BLaER1 treated with 17β-estradiol and CSF1 and Interleukin-3, amounts not matched to agents 10 nM and 100 nM (cell line): ENCODE data around the gene RAMP1.

Source experiments
- H3K27ac ChIP-seq, 11 experiments: shearing (Covaris generic); formaldehyde crosslinking; 2 replicates each; pipeline ENCODE4 v1.8.1; 2022
- H3K27me3 ChIP-seq, 11 experiments: shearing (Covaris generic); formaldehyde crosslinking; 2 replicates each; pipeline ENCODE4 v1.8.1; 2022
- H3K36me3 ChIP-seq, 11 experiments: shearing (Covaris generic); formaldehyde crosslinking; 2 replicates each; pipeline ENCODE4 v1.8.1; 2022
- H3K4me1 ChIP-seq, 10 experiments: shearing (Covaris generic); formaldehyde crosslinking; 2 replicates each; pipeline ENCODE4 v1.8.1; 2022
- H3K4me2 ChIP-seq, 11 experiments: shearing (Covaris generic); formaldehyde crosslinking; 2 replicates each; pipeline ENCODE4 v1.8.1; 2022
- H3K4me3 ChIP-seq, 10 experiments: shearing (Covaris generic); formaldehyde crosslinking; 2 replicates each; pipeline ENCODE4 v1.8.1; 2022
- H3K9ac ChIP-seq, 11 experiments: shearing (Covaris generic); formaldehyde crosslinking; 2 replicates each; pipeline ENCODE4 v1.8.1; 2022
- H3K9me3 ChIP-seq, 11 experiments: shearing (Covaris generic); formaldehyde crosslinking; replicated peaks in 1 of 11; 2 replicates each; pipeline ENCODE4 v1.8.1; 2022
- H4K20me1 ChIP-seq, 11 experiments: shearing (Covaris generic); formaldehyde crosslinking; 2 replicates each; pipeline ENCODE4 v1.8.1; 2022
- Cebpa-rat ChIP-seq, 11 experiments: shearing (Covaris generic); IDR thresholded peaks; 2 replicates each; pipeline ENCODE4 v1.8.1; 2022

Gene RAMP1

GRCh38 chr2:237904831-237905599 lies 45.6 kb downstream of the RAMP1 start:
- Histone ChIP-seq H3K4me1 (peaks cover 27 to 58% (median 48%) of the 10 kb centered on the region in 10 experiments), H3K9me3 (peaks cover 14 to 37% (median 22%) of the 10 kb centered on the region in 11 experiments), H4K20me1 (no peaks in the 10 kb centered on the region), H3K4me2 (peak overlapping the region; percentile 57 to 92 (median 74)), H3K27me3 (no peaks in the 10 kb centered on the region), H3K27ac (peak overlapping the region in 10 of 11 experiments; percentile 39 to 73 (median 58); a peak in 20 of 22 replicates), H3K9ac (peak overlapping the region; percentile 6 to 57 (median 19); a peak in 16 of 22 replicates), H3K4me3 (peak overlapping the region in 5 of 10 experiments; percentile 3 to 36 (median 13); a peak in 6 of 20 replicates), H3K36me3 (no peaks in the 10 kb centered on the region)
- no peak for TF ChIP-seq Cebpa-rat (IDR thresholded peaks at IDR 0.05)

- H3K4me2 ChIP-seq: no peak overlapping the region
- no peaks in the 10 kb centered on the region for H3K27me3 ChIP-seq
- H3K36me3 ChIP-seq: no peaks in the 10 kb centered on the region
- H3K27ac ChIP-seq: no peak overlapping the region
- H3K4me1 ChIP-seq: peaks cover 27 to 53% (median 43%) of the 10 kb centered on the region in 10 experiments
- H3K9ac ChIP-seq: no peak overlapping the region
- no peak for TF ChIP-seq Cebpa-rat (IDR thresholded peaks at IDR 0.05)
- H3K9me3 ChIP-seq: peaks cover 14 to 52% (median 27%) of the 10 kb centered on the region in 11 experiments
- no peak overlapping the region for H3K4me3 ChIP-seq
- H4K20me1 ChIP-seq: no peaks in the 10 kb centered on the region
Measured at GRCh38 chr2:237907144-237907543, 47.7 kb downstream of the RAMP1 start.

DNA sequence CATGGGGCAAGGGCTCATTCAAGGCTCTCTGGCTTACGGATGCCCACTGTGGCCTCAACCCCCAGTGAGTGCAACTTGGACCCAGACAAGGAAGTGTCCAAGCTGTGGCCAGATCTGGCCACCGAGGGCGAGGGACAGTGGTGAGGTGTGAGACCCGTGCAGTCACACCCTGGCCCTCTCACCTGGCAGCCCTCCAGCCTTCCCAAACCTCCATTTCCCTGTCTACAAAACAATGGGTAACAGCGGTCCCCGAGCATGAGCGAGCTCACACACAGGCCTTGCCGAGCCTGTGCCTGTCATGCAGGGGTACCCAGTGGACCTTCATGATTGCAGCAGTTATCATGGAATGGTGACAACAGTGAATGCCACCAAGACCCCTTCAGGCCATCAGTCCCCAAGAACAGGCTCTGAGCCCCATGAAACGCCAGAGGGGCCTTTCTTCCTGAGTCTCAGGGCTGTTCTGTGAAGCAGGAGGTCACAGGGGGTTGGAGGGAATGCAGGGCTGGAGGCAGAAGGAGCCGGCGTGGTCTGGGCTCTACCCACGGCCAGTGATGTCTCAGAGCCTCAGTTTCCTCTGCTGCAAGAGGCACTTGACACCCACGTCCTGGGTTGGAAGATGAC lies 49.8 kb downstream of the RAMP1 start:
- Histone ChIP-seq H3K36me3 (no peaks in the 10 kb centered on the region), H3K4me1 (peaks cover 22 to 43% (median 28%) of the 10 kb centered on the region in 10 experiments), H4K20me1 (no peaks in the 10 kb centered on the region), H3K27ac (no peak overlapping the region), H3K27me3 (no peaks in the 10 kb centered on the region), H3K4me2 (no peak overlapping the region), H3K9ac (no peak overlapping the region), H3K9me3 (peaks cover 14 to 52% (median 27%) of the 10 kb centered on the region in 11 experiments), H3K4me3 (no peak overlapping the region)
- TF ChIP-seq Cebpa-rat (IDR thresholded peaks at IDR 0.05): no peak

GRCh38 chr2:237909801-237910475 lies 50.5 kb downstream of the RAMP1 start:
- Histone ChIP-seq H3K9me3 (peaks cover 14 to 52% (median 27%) of the 10 kb centered on the region in 11 experiments), H3K27ac (no peak overlapping the region), H3K4me3 (no peak overlapping the region), H3K27me3 (no peaks in the 10 kb centered on the region), H3K4me2 (no peak overlapping the region), H3K36me3 (no peaks in the 10 kb centered on the region), H3K9ac (no peak overlapping the region), H4K20me1 (no peaks in the 10 kb centered on the region), H3K4me1 (peaks cover 14 to 36% (median 20%) of the 10 kb centered on the region in 10 experiments)
- no peak for TF ChIP-seq Cebpa-rat (IDR thresholded peaks at IDR 0.05)

DNA sequence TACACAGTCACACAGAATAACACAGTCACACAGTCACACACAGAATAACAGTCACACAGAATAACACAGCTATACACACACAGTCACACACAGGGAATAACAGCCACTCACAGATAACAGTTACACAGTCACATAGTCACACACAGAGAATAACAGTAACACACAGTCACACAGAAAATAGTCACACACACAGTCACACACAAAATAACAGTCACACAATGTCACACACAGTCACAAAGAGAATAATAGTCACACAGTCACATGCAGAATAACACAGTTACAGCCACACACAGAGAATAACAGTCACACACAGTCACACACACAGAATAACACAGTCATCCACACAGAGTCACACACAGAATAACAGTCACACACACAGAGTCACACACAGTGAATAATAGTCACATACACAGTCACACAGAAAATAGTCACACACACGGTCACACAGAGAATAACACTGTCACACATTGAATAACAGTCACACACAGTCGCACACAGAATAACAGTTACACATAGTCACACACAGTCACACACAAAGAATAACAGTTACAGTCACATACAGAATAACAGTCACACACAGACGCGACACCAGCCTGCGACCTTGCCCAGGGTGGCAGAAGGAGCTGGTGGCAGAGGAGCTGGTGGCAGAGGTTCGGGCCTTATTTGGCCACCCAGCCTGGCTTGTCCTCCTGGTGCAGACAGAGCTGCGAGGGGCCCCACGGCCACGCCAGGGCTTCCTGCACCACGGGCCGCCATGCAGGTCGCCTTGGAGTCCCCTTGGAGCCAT lies 51.3 kb downstream of the RAMP1 start:
- Histone ChIP-seq H3K4me3 (no peak overlapping the region), H3K36me3 (no peaks in the 10 kb centered on the region), H4K20me1 (no peaks in the 10 kb centered on the region), H3K4me1 (peaks cover 6 to 32% (median 15%) of the 10 kb centered on the region in 10 experiments), H3K9ac (no peak overlapping the region), H3K27ac (no peak overlapping the region), H3K9me3 (peaks cover 14 to 52% (median 27%) of the 10 kb centered on the region in 11 experiments), H3K4me2 (no peak overlapping the region), H3K27me3 (no peaks in the 10 kb centered on the region)
- no peak for TF ChIP-seq Cebpa-rat (IDR thresholded peaks at IDR 0.05)

DNA sequence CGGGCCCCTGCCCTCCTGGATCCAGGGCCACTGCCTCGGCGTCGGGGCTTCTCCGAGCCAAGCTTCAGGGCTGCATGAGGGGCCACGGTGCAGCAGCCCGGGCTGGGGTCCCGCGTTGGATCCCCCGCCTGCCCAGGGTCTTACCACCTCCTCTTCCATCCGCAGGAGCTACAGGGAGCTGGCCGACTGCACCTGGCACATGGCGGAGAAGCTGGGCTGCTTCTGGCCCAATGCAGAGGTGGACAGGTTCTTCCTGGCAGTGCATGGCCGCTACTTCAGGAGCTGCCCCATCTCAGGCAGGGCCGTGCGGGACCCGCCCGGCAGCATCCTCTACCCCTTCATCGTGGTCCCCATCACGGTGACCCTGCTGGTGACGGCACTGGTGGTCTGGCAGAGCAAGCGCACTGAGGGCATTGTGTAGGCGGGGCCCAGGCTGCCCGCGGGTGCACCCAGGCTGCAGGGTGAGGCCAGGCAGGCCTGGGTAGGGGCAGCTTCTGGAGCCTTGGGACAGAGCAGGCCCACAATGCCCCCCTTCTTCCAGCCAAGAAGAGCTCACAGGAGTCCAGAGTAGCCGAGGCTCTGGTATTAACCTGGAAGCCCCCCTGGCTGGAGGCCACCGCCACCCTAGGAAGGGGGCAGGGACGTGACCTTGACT lies 52.1 kb downstream of the RAMP1 start:
- Histone ChIP-seq H3K9ac (no peak overlapping the region), H3K27ac (no peak overlapping the region), H3K36me3 (no peaks in the 10 kb centered on the region), H3K4me1 (peaks cover 0 to 29% (median 10%) of the 10 kb centered on the region in 10 experiments; a peak in 14 of 20 replicates), H3K9me3 (peaks cover 14 to 50% (median 27%) of the 10 kb centered on the region in 11 experiments), H3K27me3 (no peaks in the 10 kb centered on the region), H3K4me3 (no peak overlapping the region), H3K4me2 (no peak overlapping the region), H4K20me1 (no peaks in the 10 kb centered on the region)
- no peak for TF ChIP-seq Cebpa-rat (IDR thresholded peaks at IDR 0.05)

DNA sequence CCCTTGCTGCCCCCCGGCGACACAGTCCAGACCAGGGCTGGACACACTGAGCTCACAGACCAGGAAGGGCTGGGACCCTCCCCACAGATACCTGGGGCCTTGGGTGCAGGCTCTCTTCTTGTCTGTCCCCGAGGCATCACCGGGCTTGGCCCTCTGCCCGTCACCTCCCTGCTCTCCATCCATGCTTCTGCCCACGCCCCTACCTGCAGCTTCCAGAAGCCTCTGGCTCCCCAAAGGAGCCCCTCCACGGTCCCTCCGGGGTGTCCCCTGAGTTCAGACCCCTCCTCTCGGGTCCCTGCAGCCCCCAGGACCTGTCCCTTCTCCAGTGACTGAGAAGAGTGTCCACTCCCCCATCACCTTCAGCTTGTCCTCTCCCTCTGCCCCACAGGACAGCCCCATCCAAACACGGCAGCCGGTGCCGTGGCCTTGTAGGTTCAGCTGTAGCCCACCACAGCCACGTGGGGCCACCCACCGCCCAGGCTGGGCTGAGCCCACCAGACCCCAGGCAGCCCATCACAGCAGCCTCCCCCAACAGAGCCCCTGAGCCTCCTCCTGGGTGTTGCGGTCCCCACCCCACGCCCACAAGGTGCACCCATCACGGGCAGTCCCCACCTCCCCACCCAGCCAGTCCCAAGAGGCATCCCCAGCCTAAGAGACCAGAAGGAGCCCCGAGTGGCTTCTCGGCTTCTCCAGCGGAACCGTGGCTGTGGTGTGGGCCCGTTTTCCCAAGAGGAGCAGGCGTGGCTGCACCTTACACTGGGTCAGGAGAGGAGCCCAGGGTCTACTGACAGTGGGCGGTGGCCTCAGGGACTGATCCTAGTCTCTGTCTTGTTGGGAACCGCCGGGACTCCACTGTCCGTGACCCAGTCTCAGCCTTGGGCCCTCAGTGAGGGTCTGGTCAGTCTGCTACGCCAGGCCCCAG lies 53.1 kb downstream of the RAMP1 start:
- Histone ChIP-seq H4K20me1 (no peaks in the 10 kb centered on the region), H3K4me1 (peaks cover 0 to 29% (median 10%) of the 10 kb centered on the region in 10 experiments; a peak in 12 of 20 replicates), H3K4me2 (peak overlapping the region in 5 of 11 experiments; percentile 28 to 57 (median 36); a peak in 9 of 22 replicates), H3K9me3 (peaks cover 6 to 39% (median 19%) of the 10 kb centered on the region in 11 experiments), H3K27me3 (no peaks in the 10 kb centered on the region), H3K4me3 (no peak overlapping the region), H3K27ac (no peak overlapping the region), H3K36me3 (no peaks in the 10 kb centered on the region), H3K9ac (peak overlapping the region in 1 of 11 experiments; percentile 14; a peak in 1 of 22 replicates)
- TF ChIP-seq Cebpa-rat (IDR thresholded peaks at IDR 0.05): no peak
